CD4-positive, alpha-beta T cell (primary cell): ENCODE measurements around the gene RIOK3. TPM values are rescaled to one million over a fixed set of nuclear protein-coding genes. Genes with fewer than 3 reads are reported as not detected.
A peak's percentile ranks its signal among the peaks of the same experiment; 100 is the strongest.

Experiments
- ATAC-seq: fragments of 200-7000 bp; cut with Tn5 transposase; one replicate; pipeline ENCODE4 v1.10.0; 2022; ENCODE audit warnings: mild to moderate bottlenecking; ENCODE audit not compliant: poor library complexity
- CTCF ChIA-PET: fragments of 350-600 bp; sonication (Branson Sonifier 250); formaldehyde crosslinking; loops from one replicate; lab custom pipeline; 2021; ENCODE audit warnings: antibody characterized with exemption, inconsistent platforms; lab: Charles Lee
- POLR2A ChIA-PET: fragments of 350-600 bp; sonication (Branson Sonifier 250); formaldehyde crosslinking; loops from one replicate; lab custom pipeline; 2021; ENCODE audit warnings: antibody characterized with exemption, inconsistent platforms; lab: Charles Lee
- DNase-seq, 14 experiments: peaks; one replicate each; pipeline ENCODE4 v3.0.0-alpha.2; 2013 to 2020; ENCODE audit warnings: mixed read lengths in 2 of 14
- H3K27ac ChIP-seq, 2 donors: one replicate each; pipeline versions ENCODE4 v1.5.1 to v1.7.0; 2013; ENCODE audit warnings: low read length in 2 of 2, low read depth in 1 of 2, mild to moderate bottlenecking in 1 of 2
- H3K27me3 ChIP-seq, 2 experiments: 1 replicate in 1 of 2; 2 replicates in 1 of 2; pipeline versions ENCODE4 v1.6.1 to v1.7.0; 2013; ENCODE audit warnings: low read length in 2 of 2, control low read depth in 1 of 2, mild to moderate bottlenecking in 1 of 2, moderate library complexity in 1 of 2; ENCODE audit not compliant: insufficient read depth in 2 of 2, control insufficient read depth in 1 of 2
- H3K36me3 ChIP-seq: one replicate; pipeline ENCODE4 v1.6.1; 2013; ENCODE audit warnings: low read length, control low read depth; ENCODE audit not compliant: insufficient read depth
- H3K4me1 ChIP-seq: one replicate; pipeline ENCODE4 v1.6.1; 2013; ENCODE audit warnings: low read length, control low read depth; ENCODE audit not compliant: insufficient read depth
- H3K4me3 ChIP-seq: one replicate; pipeline ENCODE4 v1.5.1; 2013; ENCODE audit warnings: mild to moderate bottlenecking, low read length, moderate library complexity
- H3K9me3 ChIP-seq, 2 experiments: 1 replicate in 1 of 2; 2 replicates in 1 of 2; pipeline versions ENCODE4 v1.6.1 to v1.7.0; 2013; ENCODE audit warnings: low read length in 2 of 2, mild to moderate bottlenecking in 2 of 2, control low read depth in 1 of 2, moderate library complexity in 1 of 2; ENCODE audit not compliant: control insufficient read depth in 1 of 2, insufficient read depth in 1 of 2
- H3K27ac Mint-ChIP-seq: one replicate; pipeline ENCODE4 v1.8.0; 2020; ENCODE audit warnings: mixed read lengths
- H3K27me3 Mint-ChIP-seq: one replicate; pipeline ENCODE4 v1.8.0; 2021; ENCODE audit warnings: mixed read lengths
- H3K36me3 Mint-ChIP-seq: one replicate; pipeline ENCODE4 v1.8.0; 2021; ENCODE audit warnings: low read depth, mixed read lengths
- H3K4me1 Mint-ChIP-seq: one replicate; pipeline ENCODE4 v1.8.0; 2021; ENCODE audit warnings: low read depth, mixed read lengths
- H3K4me3 Mint-ChIP-seq: one replicate; pipeline ENCODE4 v1.8.0; 2020; ENCODE audit warnings: mild to moderate bottlenecking, mixed read lengths
- H3K9me3 Mint-ChIP-seq: one replicate; pipeline ENCODE4 v1.8.0; 2020; ENCODE audit warnings: mixed read lengths
- CTCF ChIP-seq: fragments of 200-600 bp; IDR thresholded peaks from one replicate; pipeline ENCODE4 v1.8.0; 2022; ENCODE audit warnings: antibody characterized with exemption, mild to moderate bottlenecking
- intact Hi-C, 2 experiments: fragments of 100-400 bp; cut with DNase I in 1 of 2; cut with micrococcal nuclease in 1 of 2; formaldehyde crosslinking; loops; one replicate each; pipeline versions ENCODE4 v1.15.1 to v1.9.0; 2023 to 2025; cut with DNase I, micrococcal nuclease
- total RNA-seq, 174 experiments: library from RNA in 2 of 174; stranded (reverse) in 2 of 174; gene quantifications; one replicate each; pipeline ENCODE4 v1.2.3 and lab custom pipeline; 2021 to 2026

The RIOK3 gene
- total RNA-seq, 2 experiments from 2014 or later, result 151 to 153 TPM

- no peak for TF ChIP-seq CTCF
- no peaks in the 10 kb centered on the region for H3K27me3 Mint-ChIP-seq
- H3K9me3 Mint-ChIP-seq, result no peaks in the 10 kb centered on the region
- H3K4me1 ChIP-seq, result peaks cover 44% of the 10 kb centered on the region
- DNase-seq, result no peak
- H3K4me3 Mint-ChIP-seq, result peak overlapping the region; percentile 40
- no peak overlapping the region for H3K27ac ChIP-seq
- ATAC-seq, result no peak
- no peaks in the 10 kb centered on the region for H3K9me3 ChIP-seq
- POLR2A ChIA-PET, result no interaction called here
- CTCF ChIA-PET, result no interaction called here
- H3K36me3 Mint-ChIP-seq, result peaks cover 68% of the 10 kb centered on the region
- peaks cover 74% of the 10 kb centered on the region for H3K4me1 Mint-ChIP-seq
- H3K27ac Mint-ChIP-seq, result peak overlapping the region; percentile 54
- H3K4me3 ChIP-seq, result no peak overlapping the region
- H3K36me3 ChIP-seq, result peaks cover 40% of the 10 kb centered on the region
- intact Hi-C loops, result no loop called here
- no peaks in the 10 kb centered on the region for H3K27me3 ChIP-seq
Measured at GRCh38 chr18:23458830-23459529, 5.9 kb downstream of the RIOK3 start.

- peaks cover 41% of the 10 kb centered on the region for H3K4me1 ChIP-seq
- no peak for TF ChIP-seq CTCF
- Mint-ChIP-seq H3K27me3 (no peaks in the 10 kb centered on the region), H3K9me3 (no peaks in the 10 kb centered on the region), H3K4me1 (peaks cover 69% of the 10 kb centered on the region), H3K4me3 (no peak overlapping the region), H3K27ac (peak overlapping the region; percentile 54), H3K36me3 (peaks cover 68% of the 10 kb centered on the region)
- POLR2A ChIA-PET, result no interaction called here
- no peak overlapping the region for H3K27ac ChIP-seq
- CTCF ChIA-PET, result interaction anchor here (0.5 kb wide), 1 partner anchor 312 kb away, joined by 3 read pairs; no protein-coding TSS in a partner anchor
- H3K4me3 ChIP-seq, result no peak overlapping the region
- no peaks in the 10 kb centered on the region for H3K9me3 ChIP-seq
- peaks cover 46% of the 10 kb centered on the region for H3K36me3 ChIP-seq
- DNase-seq, result no peak
- ATAC-seq, result no peak
- no peaks in the 10 kb centered on the region for H3K27me3 ChIP-seq
- intact Hi-C loops, result no loop called here
Measured at GRCh38 chr18:23459530-23459921, 6.4 kb downstream of the RIOK3 start.

GRCh38 chr18:23460285-23461273 lies 7.5 kb downstream of the RIOK3 start:
- Histone ChIP-seq H3K27ac (no peak overlapping the region), H3K36me3 (peaks cover 54% of the 10 kb centered on the region), H3K9me3 (no peaks in the 10 kb centered on the region), H3K4me3 (no peak overlapping the region), H3K27me3 (no peaks in the 10 kb centered on the region), H3K4me1 (peaks cover 32% of the 10 kb centered on the region)
- H3K4me3 Mint-ChIP-seq, result no peak overlapping the region
- no peak for ATAC-seq
- peaks cover 69% of the 10 kb centered on the region for H3K36me3 Mint-ChIP-seq
- CTCF ChIA-PET, result interaction anchor here (0.5 to 1.1 kb wide), 2 partner anchors 38 to 313 kb away, joined by 3 to 4 read pairs; no protein-coding TSS in a partner anchor
- H3K9me3 Mint-ChIP-seq, result no peaks in the 10 kb centered on the region
- DNase-seq, result no peak
- POLR2A ChIA-PET, result no interaction called here
- H3K27me3 Mint-ChIP-seq, result no peaks in the 10 kb centered on the region
- peaks cover 65% of the 10 kb centered on the region for H3K4me1 Mint-ChIP-seq
- no peak for TF ChIP-seq CTCF
- intact Hi-C loops, result no loop called here
- H3K27ac Mint-ChIP-seq, result peak overlapping the region; percentile 12
